ENCODE measurements around the gene DLGAP1.
"Not testable (repeated sequence)": the region's sequence is repeated elsewhere in the genome, so short reads cannot be mapped to it uniquely, and the experiment has no call there.

Gene DLGAP1

DNA sequence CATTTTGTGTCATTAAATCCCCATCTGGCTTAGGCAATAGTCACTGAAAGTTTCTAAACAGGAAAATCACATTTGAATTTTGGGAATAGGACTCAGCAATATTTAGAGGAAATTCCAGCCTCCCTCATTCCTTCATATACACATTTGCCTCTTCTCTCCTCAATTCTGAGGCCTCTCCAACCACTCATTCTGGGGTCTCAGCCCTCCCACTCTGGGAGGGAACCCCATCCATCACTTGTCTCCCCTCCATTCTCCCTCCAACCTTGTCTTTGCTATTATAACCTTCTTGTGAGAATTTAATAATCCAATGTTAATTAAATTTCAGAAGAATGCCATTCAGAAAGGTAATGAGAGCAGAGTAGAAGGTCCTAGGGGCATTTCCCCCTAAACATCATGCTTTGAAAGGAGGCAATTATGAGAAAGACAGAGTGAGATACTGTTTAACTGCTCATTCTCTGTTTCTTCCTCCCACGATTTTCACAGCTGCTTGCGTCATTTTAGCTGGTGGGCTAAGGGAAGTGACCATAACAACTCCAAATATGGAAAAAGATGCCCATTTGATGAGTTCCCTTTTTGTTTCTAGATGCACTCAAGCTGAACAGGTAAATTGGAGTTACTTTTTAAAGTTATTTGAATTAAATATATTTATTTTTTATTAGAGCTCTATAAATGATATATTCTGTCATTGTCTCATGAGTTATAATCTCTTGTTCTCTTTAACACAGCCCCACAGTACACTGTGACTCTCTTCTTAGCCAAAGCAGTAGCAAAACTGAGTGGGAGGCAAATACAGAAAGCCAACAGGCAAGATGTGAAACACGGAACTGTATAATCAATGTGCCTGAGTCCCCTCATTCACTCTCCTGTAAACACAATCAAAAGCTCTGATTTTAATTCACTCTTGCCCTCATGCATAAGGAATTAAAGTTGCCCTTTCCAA, 135.1 kb downstream of the DLGAP1 start:
- TF ChIP-seq, protein P1, sequence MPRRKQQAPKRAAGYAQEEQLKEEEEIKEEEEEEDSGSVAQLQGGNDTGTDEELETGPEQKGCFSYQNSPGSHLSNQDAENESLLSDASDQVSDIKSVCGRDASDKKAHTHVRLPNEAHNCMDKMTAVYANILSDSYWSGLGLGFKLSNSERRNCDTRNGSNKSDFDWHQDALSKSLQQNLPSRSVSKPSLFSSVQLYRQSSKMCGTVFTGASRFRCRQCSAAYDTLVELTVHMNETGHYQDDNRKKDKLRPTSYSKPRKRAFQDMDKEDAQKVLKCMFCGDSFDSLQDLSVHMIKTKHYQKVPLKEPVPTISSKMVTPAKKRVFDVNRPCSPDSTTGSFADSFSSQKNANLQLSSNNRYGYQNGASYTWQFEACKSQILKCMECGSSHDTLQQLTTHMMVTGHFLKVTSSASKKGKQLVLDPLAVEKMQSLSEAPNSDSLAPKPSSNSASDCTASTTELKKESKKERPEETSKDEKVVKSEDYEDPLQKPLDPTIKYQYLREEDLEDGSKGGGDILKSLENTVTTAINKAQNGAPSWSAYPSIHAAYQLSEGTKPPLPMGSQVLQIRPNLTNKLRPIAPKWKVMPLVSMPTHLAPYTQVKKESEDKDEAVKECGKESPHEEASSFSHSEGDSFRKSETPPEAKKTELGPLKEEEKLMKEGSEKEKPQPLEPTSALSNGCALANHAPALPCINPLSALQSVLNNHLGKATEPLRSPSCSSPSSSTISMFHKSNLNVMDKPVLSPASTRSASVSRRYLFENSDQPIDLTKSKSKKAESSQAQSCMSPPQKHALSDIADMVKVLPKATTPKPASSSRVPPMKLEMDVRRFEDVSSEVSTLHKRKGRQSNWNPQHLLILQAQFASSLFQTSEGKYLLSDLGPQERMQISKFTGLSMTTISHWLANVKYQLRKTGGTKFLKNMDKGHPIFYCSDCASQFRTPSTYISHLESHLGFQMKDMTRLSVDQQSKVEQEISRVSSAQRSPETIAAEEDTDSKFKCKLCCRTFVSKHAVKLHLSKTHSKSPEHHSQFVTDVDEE (CRISPR knock-in tag; IDR thresholded peaks at IDR 0.05) = no peak
- TF ChIP-seq ISL1 (CRISPR knock-in tag; IDR thresholded peaks at IDR 0.05) (no peak), ZFP3 (CRISPR knock-in tag; IDR thresholded peaks at IDR 0.05) (no peak), ARNTL (CRISPR knock-in tag; IDR thresholded peaks at IDR 0.05; ENCODE audit: borderline replicate concordance, low read depth) (no peak), BACH2 (CRISPR knock-in tag; IDR thresholded peaks at IDR 0.05; ENCODE audit: borderline replicate concordance) (no peak), ZNF70 (CRISPR knock-in tag; IDR thresholded peaks at IDR 0.05) (no peak), ZFP30 (CRISPR knock-in tag; IDR thresholded peaks at IDR 0.05) (no peak), TCF4 (CRISPR knock-in tag; IDR thresholded peaks at IDR 0.05; ENCODE audit: borderline replicate concordance) (no peak), ZC3H10 (CRISPR knock-in tag; IDR thresholded peaks at IDR 0.05) (no peak), OSR1 (CRISPR knock-in tag; IDR thresholded peaks at IDR 0.05) (no peak), RARB (CRISPR knock-in tag; IDR thresholded peaks at IDR 0.05) (no peak), TOX (CRISPR knock-in tag; IDR thresholded peaks at IDR 0.05; ENCODE audit: borderline replicate concordance) (no peak), ESRRG (CRISPR knock-in tag; IDR thresholded peaks at IDR 0.05) (no peak), CSDC2 (CRISPR knock-in tag; IDR thresholded peaks at IDR 0.05) (no peak)
- TF ChIP-seq, protein P2, sequence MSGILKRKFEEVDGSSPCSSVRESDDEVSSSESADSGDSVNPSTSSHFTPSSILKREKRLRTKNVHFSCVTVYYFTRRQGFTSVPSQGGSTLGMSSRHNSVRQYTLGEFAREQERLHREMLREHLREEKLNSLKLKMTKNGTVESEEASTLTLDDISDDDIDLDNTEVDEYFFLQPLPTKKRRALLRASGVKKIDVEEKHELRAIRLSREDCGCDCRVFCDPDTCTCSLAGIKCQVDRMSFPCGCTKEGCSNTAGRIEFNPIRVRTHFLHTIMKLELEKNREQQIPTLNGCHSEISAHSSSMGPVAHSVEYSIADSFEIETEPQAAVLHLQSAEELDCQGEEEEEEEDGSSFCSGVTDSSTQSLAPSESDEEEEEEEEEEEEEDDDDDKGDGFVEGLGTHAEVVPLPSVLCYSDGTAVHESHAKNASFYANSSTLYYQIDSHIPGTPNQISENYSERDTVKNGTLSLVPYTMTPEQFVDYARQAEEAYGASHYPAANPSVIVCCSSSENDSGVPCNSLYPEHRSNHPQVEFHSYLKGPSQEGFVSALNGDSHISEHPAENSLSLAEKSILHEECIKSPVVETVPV (CRISPR knock-in tag; IDR thresholded peaks at IDR 0.05) = no peak
- TF ChIP-seq, protein P3, sequence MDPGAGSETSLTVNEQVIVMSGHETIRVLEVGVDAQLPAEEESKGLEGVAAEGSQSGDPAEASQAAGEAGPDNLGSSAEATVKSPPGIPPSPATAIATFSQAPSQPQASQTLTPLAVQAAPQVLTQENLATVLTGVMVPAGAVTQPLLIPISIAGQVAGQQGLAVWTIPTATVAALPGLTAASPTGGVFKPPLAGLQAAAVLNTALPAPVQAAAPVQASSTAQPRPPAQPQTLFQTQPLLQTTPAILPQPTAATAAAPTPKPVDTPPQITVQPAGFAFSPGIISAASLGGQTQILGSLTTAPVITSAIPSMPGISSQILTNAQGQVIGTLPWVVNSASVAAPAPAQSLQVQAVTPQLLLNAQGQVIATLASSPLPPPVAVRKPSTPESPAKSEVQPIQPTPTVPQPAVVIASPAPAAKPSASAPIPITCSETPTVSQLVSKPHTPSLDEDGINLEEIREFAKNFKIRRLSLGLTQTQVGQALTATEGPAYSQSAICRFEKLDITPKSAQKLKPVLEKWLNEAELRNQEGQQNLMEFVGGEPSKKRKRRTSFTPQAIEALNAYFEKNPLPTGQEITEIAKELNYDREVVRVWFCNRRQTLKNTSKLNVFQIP (CRISPR knock-in tag; IDR thresholded peaks at IDR 0.05; ENCODE audit: borderline replicate concordance, low read depth) = no peak
- TF ChIP-seq, protein P4, sequence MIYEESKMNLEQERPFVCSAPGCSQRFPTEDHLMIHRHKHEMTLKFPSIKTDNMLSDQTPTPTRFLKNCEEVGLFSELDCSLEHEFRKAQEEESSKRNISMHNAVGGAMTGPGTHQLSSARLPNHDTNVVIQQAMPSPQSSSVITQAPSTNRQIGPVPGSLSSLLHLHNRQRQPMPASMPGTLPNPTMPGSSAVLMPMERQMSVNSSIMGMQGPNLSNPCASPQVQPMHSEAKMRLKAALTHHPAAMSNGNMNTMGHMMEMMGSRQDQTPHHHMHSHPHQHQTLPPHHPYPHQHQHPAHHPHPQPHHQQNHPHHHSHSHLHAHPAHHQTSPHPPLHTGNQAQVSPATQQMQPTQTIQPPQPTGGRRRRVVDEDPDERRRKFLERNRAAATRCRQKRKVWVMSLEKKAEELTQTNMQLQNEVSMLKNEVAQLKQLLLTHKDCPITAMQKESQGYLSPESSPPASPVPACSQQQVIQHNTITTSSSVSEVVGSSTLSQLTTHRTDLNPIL (CRISPR knock-in tag; IDR thresholded peaks at IDR 0.05; ENCODE audit: low read depth) = no peak
- TF ChIP-seq, protein P5, sequence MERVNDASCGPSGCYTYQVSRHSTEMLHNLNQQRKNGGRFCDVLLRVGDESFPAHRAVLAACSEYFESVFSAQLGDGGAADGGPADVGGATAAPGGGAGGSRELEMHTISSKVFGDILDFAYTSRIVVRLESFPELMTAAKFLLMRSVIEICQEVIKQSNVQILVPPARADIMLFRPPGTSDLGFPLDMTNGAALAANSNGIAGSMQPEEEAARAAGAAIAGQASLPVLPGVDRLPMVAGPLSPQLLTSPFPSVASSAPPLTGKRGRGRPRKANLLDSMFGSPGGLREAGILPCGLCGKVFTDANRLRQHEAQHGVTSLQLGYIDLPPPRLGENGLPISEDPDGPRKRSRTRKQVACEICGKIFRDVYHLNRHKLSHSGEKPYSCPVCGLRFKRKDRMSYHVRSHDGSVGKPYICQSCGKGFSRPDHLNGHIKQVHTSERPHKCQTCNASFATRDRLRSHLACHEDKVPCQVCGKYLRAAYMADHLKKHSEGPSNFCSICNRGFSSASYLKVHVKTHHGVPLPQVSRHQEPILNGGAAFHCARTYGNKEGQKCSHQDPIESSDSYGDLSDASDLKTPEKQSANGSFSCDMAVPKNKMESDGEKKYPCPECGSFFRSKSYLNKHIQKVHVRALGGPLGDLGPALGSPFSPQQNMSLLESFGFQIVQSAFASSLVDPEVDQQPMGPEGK (CRISPR knock-in tag; IDR thresholded peaks at IDR 0.05; ENCODE audit: borderline replicate concordance) = no peak
- ATAC-seq = no peak

DNA sequence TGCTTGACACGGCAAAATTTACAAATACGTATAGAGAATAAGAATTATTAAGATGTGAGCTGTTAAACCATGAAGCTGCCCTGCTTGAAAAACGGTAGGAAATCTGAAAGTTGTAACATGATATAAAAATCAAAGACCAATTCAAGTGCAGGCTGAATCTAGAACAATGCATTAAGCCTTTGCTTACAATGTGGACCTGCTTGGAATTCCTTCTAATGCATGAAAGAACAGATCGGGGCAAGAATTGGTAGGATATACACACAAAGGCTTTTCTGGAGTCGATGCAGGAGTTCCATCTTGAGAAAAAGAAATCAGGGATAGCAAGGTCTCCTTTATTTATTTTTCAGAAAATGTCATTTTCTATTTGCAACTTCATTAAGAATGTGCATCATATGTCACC, 136.8 kb downstream of the DLGAP1 start:
- no peak for ATAC-seq
- TF ChIP-seq OSR1 (CRISPR knock-in tag; IDR thresholded peaks at IDR 0.05) = no peak
- TF ChIP-seq TOX (CRISPR knock-in tag; IDR thresholded peaks at IDR 0.05; ENCODE audit: borderline replicate concordance) = no peak
- no peak for TF ChIP-seq RARB (CRISPR knock-in tag; IDR thresholded peaks at IDR 0.05)
- no peak for TF ChIP-seq ESRRG (CRISPR knock-in tag; IDR thresholded peaks at IDR 0.05)
- TF ChIP-seq ISL1 (CRISPR knock-in tag; IDR thresholded peaks at IDR 0.05) = no peak

DNA sequence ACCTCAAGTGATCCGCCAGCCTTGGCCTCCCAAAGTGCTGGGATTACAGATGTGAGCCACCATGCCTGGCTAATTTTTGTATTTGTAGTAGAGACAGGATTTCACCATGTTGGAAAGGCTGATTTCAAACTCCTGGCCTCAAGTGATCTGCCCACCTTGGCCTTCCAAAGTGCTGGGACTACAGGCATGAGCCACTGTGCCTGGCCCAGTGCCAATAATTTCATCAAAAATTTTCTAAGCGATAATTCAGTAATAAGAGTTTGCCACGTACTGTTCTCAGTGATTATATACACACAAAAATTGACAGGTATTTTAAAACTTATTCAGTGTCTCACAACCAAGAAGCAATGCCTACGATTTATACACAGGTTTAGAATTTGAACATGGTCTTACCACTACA, 143.2 kb downstream of the DLGAP1 start:
- not testable (repeated sequence) for ATAC-seq

All from SK-N-SH treated with all-trans-retinoic acid at 6 μM for 48 hours (cell line).